Measurements from ENCODE around the gene LMNA.
"Not testable (repeated sequence)": the region's sequence is repeated elsewhere in the genome, so short reads cannot be mapped to it uniquely, and the experiment has no call there.

LMNA gene

GRCh38 chr1:156122519-156123355 is 8.2 kb downstream of the LMNA start:
- DNase-seq: peak; percentile 89

GRCh38 chr1:156123356-156124196 is 9.1 kb downstream of the LMNA start:
- DNase-seq: peak; percentile 96

- DNase-seq: peak; percentile 52
Measured at GRCh38 chr1:156124557-156125483, 10.3 kb downstream of the LMNA start.

GRCh38 chr1:156125544-156125943 is 11.0 kb downstream of the LMNA start:
- DNase-seq: not testable (repeated sequence)

- peak; percentile 97 for DNase-seq
Measured at GRCh38 chr1:156126043-156126629, 11.6 kb downstream of the LMNA start.

- peak; percentile 97 for DNase-seq
Measured at GRCh38 chr1:156126630-156127534, 12.4 kb downstream of the LMNA start.

- DNase-seq: no peak
Measured at GRCh38 chr1:156128308-156128653, 13.8 kb downstream of the LMNA start.

- no peak for DNase-seq
Measured at GRCh38 chr1:156128654-156129597, 14.4 kb downstream of the LMNA start.

- DNase-seq: peak; percentile 95
Measured at GRCh38 chr1:156129687-156130577, 15.4 kb downstream of the LMNA start.

- no peak for DNase-seq
Measured at GRCh38 chr1:156130578-156130942, 16.0 kb downstream of the LMNA start.

GRCh38 chr1:156134716-156135435 is 20.4 kb downstream of the LMNA start:
- DNase-seq: no peak

- DNase-seq: no peak
Measured at GRCh38 chr1:156135930-156136871, 21.7 kb downstream of the LMNA start.

GRCh38 chr1:156136970-156137483 is 22.5 kb downstream of the LMNA start:
- DNase-seq: no peak

GRCh38 chr1:156138458-156138867 is 24.0 kb downstream of the LMNA start:
- no peak for DNase-seq

GRCh38 chr1:156140879-156141707 is 26.6 kb downstream of the LMNA start:
- no peak for DNase-seq

Data from HCEC 1CT (cell line).